Coronary artery (tissue), 2 donors: Measurements from ENCODE around the gene GJA9.
A peak's percentile ranks its signal among the peaks of the same experiment; 100 is the strongest.

Source experiments
- DNase-seq: peaks from one replicate; pipeline ENCODE4 v3.0.0-alpha.2; 2017; ENCODE audit warnings: low spot score
- H3K27ac ChIP-seq, 2 donors: fragments of 200-600 bp; sonication (generic); one replicate each; pipeline ENCODE4 v1.5.1; 2016 to 2019
- H3K4me3 ChIP-seq: fragments of 200-600 bp; sonication (generic); 2 replicates; pipeline ENCODE4 v1.5.1; 2016; ENCODE audit warnings: mild to moderate bottlenecking, moderate library complexity
- TF ChIP-seq, protein P1 (sequence below): fragments of 200-600 bp; sonication (generic); IDR thresholded peaks from one replicate; pipeline ENCODE4 v1.5.1; 2019; ENCODE audit warnings: antibody characterized with exemption

The GJA9 gene

DNA sequence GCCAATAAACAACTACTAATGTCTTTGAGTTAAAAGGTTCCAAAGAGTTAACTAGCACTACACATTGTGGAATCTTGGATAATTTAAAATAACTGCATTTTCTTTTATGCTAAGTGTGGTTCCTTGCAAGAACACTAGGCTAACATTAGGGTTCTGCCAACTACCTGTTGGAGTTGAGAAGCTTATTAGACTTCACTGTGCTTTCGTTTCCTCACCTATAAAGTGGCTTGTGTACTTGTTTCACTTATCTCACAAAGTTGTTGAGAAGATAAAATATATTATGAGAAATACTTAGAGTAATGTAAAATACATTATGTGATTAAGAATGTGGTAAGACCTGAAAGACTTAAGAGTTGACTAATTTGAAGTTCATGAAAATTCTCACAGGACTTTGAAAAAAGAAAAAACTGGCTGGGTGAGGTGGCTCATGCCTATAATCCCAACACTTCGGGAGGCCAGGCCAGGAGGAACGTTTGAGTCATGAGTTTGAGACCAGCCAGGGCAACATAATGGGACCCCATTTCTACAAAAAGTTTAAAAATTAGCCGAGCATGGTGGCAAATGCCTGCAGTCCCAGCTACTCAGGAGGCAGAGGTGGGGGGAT, 16.2 kb downstream of the GJA9 start:
- Histone ChIP-seq H3K27ac (no peak overlapping the region), H3K4me3 (no peak overlapping the region)
- TF ChIP-seq, protein P1, sequence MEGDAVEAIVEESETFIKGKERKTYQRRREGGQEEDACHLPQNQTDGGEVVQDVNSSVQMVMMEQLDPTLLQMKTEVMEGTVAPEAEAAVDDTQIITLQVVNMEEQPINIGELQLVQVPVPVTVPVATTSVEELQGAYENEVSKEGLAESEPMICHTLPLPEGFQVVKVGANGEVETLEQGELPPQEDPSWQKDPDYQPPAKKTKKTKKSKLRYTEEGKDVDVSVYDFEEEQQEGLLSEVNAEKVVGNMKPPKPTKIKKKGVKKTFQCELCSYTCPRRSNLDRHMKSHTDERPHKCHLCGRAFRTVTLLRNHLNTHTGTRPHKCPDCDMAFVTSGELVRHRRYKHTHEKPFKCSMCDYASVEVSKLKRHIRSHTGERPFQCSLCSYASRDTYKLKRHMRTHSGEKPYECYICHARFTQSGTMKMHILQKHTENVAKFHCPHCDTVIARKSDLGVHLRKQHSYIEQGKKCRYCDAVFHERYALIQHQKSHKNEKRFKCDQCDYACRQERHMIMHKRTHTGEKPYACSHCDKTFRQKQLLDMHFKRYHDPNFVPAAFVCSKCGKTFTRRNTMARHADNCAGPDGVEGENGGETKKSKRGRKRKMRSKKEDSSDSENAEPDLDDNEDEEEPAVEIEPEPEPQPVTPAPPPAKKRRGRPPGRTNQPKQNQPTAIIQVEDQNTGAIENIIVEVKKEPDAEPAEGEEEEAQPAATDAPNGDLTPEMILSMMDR = no peak
- DNase-seq = no peak

DNA sequence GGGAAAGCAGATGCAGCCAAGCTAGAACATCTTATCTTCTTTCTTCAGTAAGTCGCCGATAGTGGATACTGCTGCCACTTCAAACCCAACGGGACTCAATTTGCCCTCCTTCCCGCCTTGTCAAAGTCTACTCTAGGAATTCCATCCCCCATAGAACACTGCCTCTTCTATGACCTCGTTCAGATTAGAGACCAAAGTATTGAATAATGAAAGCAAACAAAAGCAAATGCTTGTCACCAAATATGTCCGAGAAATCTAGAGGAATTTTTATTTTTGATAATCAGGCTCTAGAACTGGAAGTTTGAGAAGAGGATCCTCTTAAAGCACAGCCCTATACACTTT, 21.0 kb downstream of the GJA9 start:
- no peak for DNase-seq
- H3K27ac ChIP-seq = peak overlapping the region; percentile 81 to 90
- peak overlapping the region; percentile 89 for H3K4me3 ChIP-seq
- TF ChIP-seq, protein P1 = no peak

DNA sequence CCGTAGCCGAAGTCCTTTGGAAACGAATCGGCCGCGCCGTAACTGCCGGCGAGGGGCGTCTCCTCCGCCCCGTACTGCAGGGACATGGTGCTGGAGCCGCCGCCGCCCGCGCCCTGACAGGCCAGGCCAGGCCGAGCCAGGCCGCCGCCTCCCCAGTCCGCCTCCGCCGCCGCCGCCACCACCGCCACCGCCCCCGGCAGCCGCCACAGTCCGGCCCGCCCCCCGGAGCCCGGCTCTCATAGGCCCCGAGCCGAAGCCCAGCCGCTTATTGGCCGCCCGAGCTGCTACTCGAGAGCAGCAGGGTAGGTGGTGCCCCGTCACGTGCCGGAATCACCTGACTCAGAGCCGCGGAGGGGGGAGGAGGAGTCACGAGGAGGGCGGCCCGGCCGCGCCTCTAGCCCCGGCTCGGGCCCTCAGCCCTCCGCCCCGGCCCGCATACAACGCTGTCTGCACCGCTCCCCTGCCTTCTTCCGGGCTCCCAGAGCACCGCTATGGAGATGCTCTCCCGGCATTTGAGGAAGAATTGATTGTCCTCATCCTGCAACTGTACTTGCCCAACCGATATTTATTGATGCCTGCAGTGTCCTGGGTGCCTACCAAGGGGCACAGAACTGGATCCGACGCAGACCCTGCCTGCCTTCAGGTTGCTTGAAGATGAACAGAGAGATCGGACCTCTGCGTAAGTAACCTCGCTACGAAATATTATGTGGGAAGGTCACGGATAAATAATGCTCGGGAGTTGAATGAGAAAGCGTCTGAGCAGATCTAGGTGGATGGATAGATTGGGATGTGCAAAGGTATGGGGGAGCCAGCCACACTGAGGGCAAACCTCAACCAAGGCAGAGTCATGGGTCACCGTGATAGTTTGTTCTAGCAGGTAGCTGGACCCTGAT, 21.6 kb downstream of the GJA9 start, which contains the start of gene RRAGC:
Gene RRAGC (minus strand): TSS at position 212 of the 893 bp plus-strand sequence. CDS start 126 bp downstream, at position 86.
- peak within 1 kb of the TSS; percentile 89 for H3K4me3 ChIP-seq
- DNase-seq = peak; percentile 99
- TF ChIP-seq, protein P1 = no peak
- H3K27ac ChIP-seq = peak within 1 kb of the TSS; percentile 90 to 92

DNA sequence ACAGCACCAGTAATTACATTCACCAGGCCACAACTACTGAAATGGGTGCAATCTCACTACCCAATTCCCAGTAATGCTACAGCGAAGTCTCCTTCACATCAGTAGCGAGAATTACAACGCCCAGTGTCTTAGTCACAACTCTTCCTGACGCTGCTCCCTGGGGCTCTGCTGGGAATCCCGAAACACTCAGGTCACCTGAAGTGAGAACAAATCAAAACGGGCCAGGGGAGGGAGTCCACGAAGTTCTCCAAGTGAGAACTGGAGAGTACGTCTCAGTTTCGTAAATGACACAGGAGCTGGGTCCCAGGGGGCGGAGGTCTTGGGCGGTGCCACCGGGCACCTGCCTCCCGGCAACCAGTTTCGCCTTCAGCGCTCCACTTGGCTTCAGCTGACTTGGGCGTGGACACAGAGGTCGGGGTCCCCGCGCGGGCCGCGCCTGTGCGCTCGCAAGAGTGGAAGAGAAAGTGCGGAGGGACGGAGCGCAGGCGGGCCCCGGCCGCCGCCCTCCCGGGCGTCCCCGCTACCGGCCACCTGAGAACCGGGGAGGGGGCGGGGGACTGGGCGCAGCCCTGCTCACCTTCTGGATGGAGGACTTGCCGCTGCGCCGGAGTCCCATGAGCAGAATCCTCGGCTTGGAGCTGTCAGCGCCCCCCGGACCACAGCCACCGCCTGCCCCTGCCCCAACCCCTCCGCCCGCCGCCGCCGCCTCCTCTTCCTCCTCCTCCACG, 22.4 kb downstream of the GJA9 start:
- peak; percentile 84 for DNase-seq
- H3K4me3 ChIP-seq = peak overlapping the region; percentile 89
- TF ChIP-seq, protein P1 = no peak
- H3K27ac ChIP-seq = peak overlapping the region; percentile 90 to 92

DNA sequence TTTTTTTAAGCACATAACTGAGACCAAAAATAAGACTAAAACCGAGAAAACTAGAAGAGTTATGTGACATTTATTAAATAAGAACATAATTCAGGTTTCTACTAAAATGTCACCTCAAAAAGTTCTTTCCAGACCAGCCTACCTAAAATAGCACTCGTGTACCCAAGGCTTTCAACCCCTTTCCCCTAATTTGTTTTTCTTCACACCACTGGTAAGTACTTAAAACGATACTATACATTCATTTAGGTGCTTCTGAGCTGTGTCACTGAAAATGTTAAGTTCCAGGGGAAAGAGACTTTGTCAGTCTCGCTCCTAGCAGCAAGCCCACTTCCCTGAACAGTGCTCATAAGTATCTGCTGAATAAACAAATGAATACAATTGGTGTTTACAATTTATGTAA, 28.6 kb downstream of the GJA9 start:
- H3K4me3 ChIP-seq = no peak overlapping the region
- DNase-seq = no peak
- TF ChIP-seq, protein P1 = no peak
- H3K27ac ChIP-seq = no peak overlapping the region

DNA sequence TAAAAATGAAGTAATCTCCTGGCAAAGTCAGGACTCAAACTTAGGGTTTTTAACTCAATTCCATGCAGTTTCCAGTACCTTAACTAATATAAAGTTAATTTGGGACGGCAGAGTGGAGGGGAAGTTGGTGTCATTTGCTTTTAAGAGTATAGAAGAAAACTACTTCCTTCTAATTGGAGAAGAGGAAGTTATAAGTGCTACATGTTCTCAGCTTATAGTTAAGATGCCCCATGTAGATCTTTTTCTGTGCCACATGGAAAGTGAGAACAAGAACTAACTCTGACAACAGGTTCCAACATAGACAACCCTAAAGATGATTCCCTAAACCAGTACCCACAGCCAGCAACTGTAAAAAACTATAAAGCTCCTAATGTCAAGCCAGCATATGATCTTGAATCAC, 33.3 kb downstream of the GJA9 start:
- TF ChIP-seq, protein P1 = no peak
- no peak for DNase-seq
- no peak overlapping the region for H3K4me3 ChIP-seq
- no peak overlapping the region for H3K27ac ChIP-seq
